ENCODE data around the gene SMARCA4.
"Not testable (repeated sequence)": the region's sequence is repeated elsewhere in the genome, so short reads cannot be mapped to it uniquely, and the experiment has no call there.

SMARCA4 gene

GRCh38 chr19:11103667-11104066, 142.8 kb downstream of the SMARCA4 start:
- not testable (repeated sequence) for ATAC-seq

GRCh38 chr19:11105014-11105636, 144.3 kb downstream of the SMARCA4 start:
- ATAC-seq: no peak

GRCh38 chr19:11106477-11106876, 145.6 kb downstream of the SMARCA4 start:
- no peak for ATAC-seq

GRCh38 chr19:11108746-11109145, 147.9 kb downstream of the SMARCA4 start:
- ATAC-seq: no peak

GRCh38 chr19:11111117-11111770, 150.4 kb downstream of the SMARCA4 start:
- ATAC-seq: no peak

- ATAC-seq: no peak
Measured at GRCh38 chr19:11111771-11112144, 150.9 kb downstream of the SMARCA4 start.

Data from activated CD4-positive, CD25-positive, alpha-beta regulatory T cell treated with anti-CD3 and anti-CD28 coated beads, Interleukin-2, amount 50 U/mL, for 24 hours (primary cell).